HL-60 (cell line): ENCODE results near the gene NAALADL1.

ENCODE experiments used
- DNase-seq, 2 experiments: peaks; one replicate each; pipeline ENCODE4 v3.0.0-alpha.2; 2010 to 2020; ENCODE audit warnings: low read depth in 1 of 2, low spot score in 1 of 2
- H3K27ac ChIP-seq: fragments of 250-450 bp; sonication (Bioruptor Pico); replicated peaks from 2 replicates; pipeline ENCODE4 v1.5.1; 2020; ENCODE audit warnings: mild to moderate bottlenecking, moderate library complexity
- H3K27me3 ChIP-seq: fragments of 250-450 bp; sonication (Bioruptor Pico); 2 replicates; pipeline ENCODE4 v1.5.1; 2021; ENCODE audit warnings: mild to moderate bottlenecking, moderate library complexity; ENCODE audit not compliant: insufficient read depth, poor library complexity, severe bottlenecking
- H3K4me3 ChIP-seq: replicated peaks from 2 replicates; pipeline ENCODE4 v1.5.1; 2011; ENCODE audit warnings: mild to moderate bottlenecking, control low read depth, low read length; ENCODE audit not compliant: insufficient read depth
- GABPA ChIP-seq: IDR thresholded peaks from 2 replicates; pipeline ENCODE4 v1.6.1; 2012; ENCODE audit warnings: low read depth
- POLR2AphosphoS5 ChIP-seq: IDR thresholded peaks from 2 replicates; pipeline ENCODE4 v1.6.1; 2012; ENCODE audit warnings: low read depth
- SPI1 ChIP-seq: IDR thresholded peaks from 2 replicates; pipeline ENCODE4 v1.6.1; 2012; ENCODE audit warnings: low read depth, mild to moderate bottlenecking, borderline replicate concordance
- TF ChIP-seq, protein P1 (sequence below): IDR thresholded peaks from one replicate; pipeline ENCODE4 v1.5.1; 2011; ENCODE audit warnings: low read length, control low read depth, inconsistent platforms; ENCODE audit not compliant: insufficient read depth
- TF ChIP-seq, protein P2 (sequence below): IDR thresholded peaks from 2 replicates; pipeline ENCODE4 v1.6.1; 2012; ENCODE audit warnings: low read depth; ENCODE audit not compliant: insufficient replicate concordance

Gene NAALADL1

DNA sequence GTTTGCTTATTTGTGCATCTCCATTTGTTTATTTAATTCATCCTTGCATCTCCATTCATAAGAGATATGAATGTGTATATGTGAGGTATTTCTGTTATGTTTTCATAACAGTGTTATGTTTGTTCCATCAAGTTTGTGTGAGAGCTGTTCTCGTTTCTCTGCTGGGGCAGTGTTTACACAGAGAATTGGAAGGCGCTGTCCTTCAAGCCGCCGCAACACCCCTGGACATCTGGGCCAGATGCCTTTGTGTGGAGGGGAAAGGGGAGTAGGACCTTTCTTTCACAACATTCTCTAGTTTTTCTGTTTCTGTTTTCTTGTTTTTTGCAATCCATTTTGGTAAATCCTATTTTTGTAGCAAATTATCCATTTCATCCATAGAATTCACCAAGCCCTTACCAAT is 46.3 kb upstream of the NAALADL1 start:
- no peaks in the 10 kb centered on the region for H3K27me3 ChIP-seq
- no peak overlapping the region for H3K4me3 ChIP-seq
- TF ChIP-seq, protein P1, sequence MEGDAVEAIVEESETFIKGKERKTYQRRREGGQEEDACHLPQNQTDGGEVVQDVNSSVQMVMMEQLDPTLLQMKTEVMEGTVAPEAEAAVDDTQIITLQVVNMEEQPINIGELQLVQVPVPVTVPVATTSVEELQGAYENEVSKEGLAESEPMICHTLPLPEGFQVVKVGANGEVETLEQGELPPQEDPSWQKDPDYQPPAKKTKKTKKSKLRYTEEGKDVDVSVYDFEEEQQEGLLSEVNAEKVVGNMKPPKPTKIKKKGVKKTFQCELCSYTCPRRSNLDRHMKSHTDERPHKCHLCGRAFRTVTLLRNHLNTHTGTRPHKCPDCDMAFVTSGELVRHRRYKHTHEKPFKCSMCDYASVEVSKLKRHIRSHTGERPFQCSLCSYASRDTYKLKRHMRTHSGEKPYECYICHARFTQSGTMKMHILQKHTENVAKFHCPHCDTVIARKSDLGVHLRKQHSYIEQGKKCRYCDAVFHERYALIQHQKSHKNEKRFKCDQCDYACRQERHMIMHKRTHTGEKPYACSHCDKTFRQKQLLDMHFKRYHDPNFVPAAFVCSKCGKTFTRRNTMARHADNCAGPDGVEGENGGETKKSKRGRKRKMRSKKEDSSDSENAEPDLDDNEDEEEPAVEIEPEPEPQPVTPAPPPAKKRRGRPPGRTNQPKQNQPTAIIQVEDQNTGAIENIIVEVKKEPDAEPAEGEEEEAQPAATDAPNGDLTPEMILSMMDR, result no peak
- TF ChIP-seq SPI1, result no peak
- no peak for TF ChIP-seq GABPA
- TF ChIP-seq, protein P2, sequence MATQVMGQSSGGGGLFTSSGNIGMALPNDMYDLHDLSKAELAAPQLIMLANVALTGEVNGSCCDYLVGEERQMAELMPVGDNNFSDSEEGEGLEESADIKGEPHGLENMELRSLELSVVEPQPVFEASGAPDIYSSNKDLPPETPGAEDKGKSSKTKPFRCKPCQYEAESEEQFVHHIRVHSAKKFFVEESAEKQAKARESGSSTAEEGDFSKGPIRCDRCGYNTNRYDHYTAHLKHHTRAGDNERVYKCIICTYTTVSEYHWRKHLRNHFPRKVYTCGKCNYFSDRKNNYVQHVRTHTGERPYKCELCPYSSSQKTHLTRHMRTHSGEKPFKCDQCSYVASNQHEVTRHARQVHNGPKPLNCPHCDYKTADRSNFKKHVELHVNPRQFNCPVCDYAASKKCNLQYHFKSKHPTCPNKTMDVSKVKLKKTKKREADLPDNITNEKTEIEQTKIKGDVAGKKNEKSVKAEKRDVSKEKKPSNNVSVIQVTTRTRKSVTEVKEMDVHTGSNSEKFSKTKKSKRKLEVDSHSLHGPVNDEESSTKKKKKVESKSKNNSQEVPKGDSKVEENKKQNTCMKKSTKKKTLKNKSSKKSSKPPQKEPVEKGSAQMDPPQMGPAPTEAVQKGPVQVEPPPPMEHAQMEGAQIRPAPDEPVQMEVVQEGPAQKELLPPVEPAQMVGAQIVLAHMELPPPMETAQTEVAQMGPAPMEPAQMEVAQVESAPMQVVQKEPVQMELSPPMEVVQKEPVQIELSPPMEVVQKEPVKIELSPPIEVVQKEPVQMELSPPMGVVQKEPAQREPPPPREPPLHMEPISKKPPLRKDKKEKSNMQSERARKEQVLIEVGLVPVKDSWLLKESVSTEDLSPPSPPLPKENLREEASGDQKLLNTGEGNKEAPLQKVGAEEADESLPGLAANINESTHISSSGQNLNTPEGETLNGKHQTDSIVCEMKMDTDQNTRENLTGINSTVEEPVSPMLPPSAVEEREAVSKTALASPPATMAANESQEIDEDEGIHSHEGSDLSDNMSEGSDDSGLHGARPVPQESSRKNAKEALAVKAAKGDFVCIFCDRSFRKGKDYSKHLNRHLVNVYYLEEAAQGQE, result no peak
- no peak for TF ChIP-seq POLR2AphosphoS5
- no peak overlapping the region for H3K27ac ChIP-seq
- no peak for DNase-seq

DNA sequence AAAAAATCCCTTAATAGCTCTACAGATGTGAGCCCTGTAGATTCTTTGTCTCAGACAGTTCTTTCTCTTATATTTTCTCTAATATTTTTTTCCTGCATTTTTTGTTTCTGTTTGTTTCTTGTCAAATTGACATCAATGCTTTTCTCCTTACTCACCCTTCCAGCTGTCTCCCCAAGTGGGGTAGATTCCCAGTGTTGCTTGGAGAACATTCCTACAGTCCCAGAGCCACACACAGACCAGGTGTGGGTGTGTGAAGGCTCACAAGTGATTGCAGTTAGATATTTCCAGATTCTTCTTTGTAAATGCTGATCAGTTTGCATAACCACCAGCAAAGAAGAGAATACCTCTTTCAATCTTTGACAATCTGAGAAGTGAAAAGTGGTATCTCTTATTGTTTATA is 45.1 kb upstream of the NAALADL1 start:
- Histone ChIP-seq H3K27me3 (no peaks in the 10 kb centered on the region), H3K4me3 (no peak overlapping the region), H3K27ac (no peak overlapping the region)
- TF ChIP-seq, protein P1, result no peak
- TF ChIP-seq, protein P2, result no peak
- TF ChIP-seq SPI1, result no peak
- no peak for TF ChIP-seq POLR2AphosphoS5
- TF ChIP-seq GABPA, result no peak
- no peak for DNase-seq

DNA sequence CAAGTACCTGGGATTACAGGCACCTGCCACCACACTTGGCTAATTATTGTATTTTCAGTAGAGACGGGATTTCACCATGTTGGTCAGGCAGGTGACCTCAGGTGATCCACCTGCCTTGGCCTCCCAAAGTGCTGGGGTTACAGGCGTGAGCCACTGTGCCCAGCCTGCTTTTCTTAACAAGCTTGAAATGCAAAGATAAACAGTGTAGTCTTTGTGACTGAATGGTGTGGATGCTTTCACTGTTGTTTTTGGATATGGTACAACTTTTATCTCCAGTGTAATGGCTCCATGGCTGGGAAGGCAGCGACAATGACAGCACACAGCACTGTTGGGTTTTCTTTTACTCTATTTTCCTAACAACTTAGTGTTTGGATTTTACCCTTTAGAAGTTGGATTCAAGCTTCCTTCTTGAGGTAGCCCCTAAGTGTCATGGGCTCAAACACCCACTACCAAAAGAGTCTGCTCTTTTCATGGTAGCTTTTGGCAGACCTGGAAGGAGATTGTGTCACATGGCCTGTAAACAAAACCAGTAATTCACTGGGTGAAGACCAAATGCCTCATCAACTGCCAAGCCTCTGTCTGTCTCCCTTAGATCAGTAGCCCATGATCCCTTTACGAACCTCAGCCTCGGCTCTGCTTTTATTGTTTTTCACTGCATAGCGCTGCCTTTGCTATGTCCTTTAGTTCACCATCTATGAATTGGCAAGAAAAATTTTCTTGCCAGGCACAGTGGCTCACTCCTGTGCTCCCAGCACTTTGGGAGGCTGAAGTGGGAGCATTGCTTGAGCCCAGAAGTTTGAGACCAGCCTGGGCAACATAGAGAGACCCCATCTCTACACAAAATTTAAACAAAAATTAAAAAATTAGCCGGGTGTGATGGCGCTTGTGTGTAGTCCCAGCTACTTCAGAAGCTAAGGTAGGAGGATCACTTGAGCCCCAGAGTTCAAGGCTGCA is 44.1 kb upstream of the NAALADL1 start:
- Histone ChIP-seq H3K4me3 (no peak overlapping the region), H3K27ac (no peak overlapping the region), H3K27me3 (no peaks in the 10 kb centered on the region)
- TF ChIP-seq SPI1 (no peak), POLR2AphosphoS5 (no peak)
- TF ChIP-seq, protein P2, result no peak
- TF ChIP-seq, protein P1, result no peak
- no peak for DNase-seq
